GM12878 (cell line): ENCODE measurements around the gene SUCO. TPM values are rescaled to one million over a fixed set of nuclear protein-coding genes. Genes with fewer than 3 reads are reported as not detected.

Source experiments
- ATAC-seq: fragments of 200-7000 bp; cut with Tn5 transposase; 3 replicates; pipeline ENCODE4 v1.9.1; 2020; ENCODE audit warnings: mild to moderate bottlenecking, moderate library complexity
- BruUV-seq: library from RNA; stranded (reverse); fragments of 400-500 nt; replicated peaks from 2 replicates; lab custom pipeline; 2021; lab: Mats Ljungman, UMichigan
- CTCF ChIA-PET: fragments of 300-600 bp; sonication (Branson Sonifier 250); formaldehyde crosslinking; extraction: SDS; loops from one replicate; lab custom pipeline; 2021; ENCODE audit warnings: inconsistent platforms; lab: Yijun Ruan, JAX
- POLR2A ChIA-PET: fragments of 350-600 bp; formaldehyde crosslinking; extraction: SDS; loops from one replicate; lab custom pipeline; 2021; ENCODE audit warnings: inconsistent platforms; lab: Charles Lee
- RAD21 ChIA-PET: fragments of 300-600 bp; sonication (Branson Sonifier 250); formaldehyde crosslinking; loops from one replicate; lab custom pipeline; 2023; ENCODE audit warnings: antibody characterized with exemption; ENCODE audit not compliant: unreplicated experiment; lab: Charles Lee
- SMC1A ChIA-PET: fragments of 300-600 bp; sonication (Branson Sonifier 250); formaldehyde crosslinking; loops from one replicate; lab custom pipeline; 2023; ENCODE audit not compliant: unreplicated experiment, uncharacterized antibody; lab: Charles Lee
- DNase-seq: peaks from one replicate; pipeline ENCODE4 v3.0.0-alpha.2; 2011; ENCODE audit warnings: low read depth, low spot score
- FAIRE-seq: peaks from 3 replicates; lab custom pipeline; 2011; peaks lifted over from hg19 to GRCh38; lab: Jason Lieb, UNC
- H2AFZ ChIP-seq: 2 replicates; pipeline ENCODE4 v1.6.0; 2011; ENCODE audit warnings: low read depth, low read length, control low read depth; ENCODE audit not compliant: control insufficient read depth
- H3K27ac ChIP-seq: 2 replicates; pipeline ENCODE4 v1.5.1; 2011; ENCODE audit warnings: control low read depth; ENCODE audit not compliant: control insufficient read depth, insufficient read depth
- H3K27me3 ChIP-seq, 2 experiments: replicated peaks in 1 of 2; 2 replicates each; pipeline versions ENCODE4 v1.6.0 to v1.6.1; 2011; ENCODE audit warnings: low read length in 1 of 2; ENCODE audit not compliant: control insufficient read depth in 2 of 2, insufficient read depth in 2 of 2
- H3K36me3 ChIP-seq, 2 experiments: 2 replicates each; pipeline ENCODE4 v1.5.1; 2011; ENCODE audit warnings: low read length in 1 of 2; ENCODE audit not compliant: control insufficient read depth in 2 of 2, insufficient read depth in 2 of 2
- H3K4me1 ChIP-seq: 2 replicates; pipeline ENCODE4 v1.6.1; 2011; ENCODE audit warnings: mild to moderate bottlenecking, low read length, moderate library complexity, mixed read lengths; ENCODE audit not compliant: control insufficient read depth, insufficient read depth
- H3K4me2 ChIP-seq: 2 replicates; pipeline ENCODE4 v1.6.0; 2011; ENCODE audit warnings: control low read depth; ENCODE audit not compliant: control insufficient read depth, insufficient read depth
- H3K4me3 ChIP-seq: fragments of 200-600 bp; sonication (generic); 2 replicates; pipeline ENCODE4 v1.5.1; 2016
- H3K79me2 ChIP-seq: 2 replicates; pipeline ENCODE4 v1.6.0; 2011; ENCODE audit warnings: low read length; ENCODE audit not compliant: control insufficient read depth, insufficient read depth
- H3K9ac ChIP-seq: 2 replicates; pipeline ENCODE4 v1.8.0; 2011; ENCODE audit warnings: low read length, control low read depth, mixed read lengths; ENCODE audit not compliant: control insufficient read depth, insufficient read depth
- H3K9me3 ChIP-seq: replicated peaks from 3 replicates; pipeline ENCODE4 v1.5.1; 2011; ENCODE audit warnings: mild to moderate bottlenecking, low read length; ENCODE audit not compliant: control insufficient read depth, insufficient read depth
- H4K20me1 ChIP-seq: 2 replicates; pipeline ENCODE4 v1.6.0; 2011; ENCODE audit not compliant: control insufficient read depth, insufficient read depth
- BMI1 ChIP-seq: fragments of 450-650 bp; IDR thresholded peaks from 2 replicates; pipeline ENCODE4 v1.6.1; 2016; ENCODE audit warnings: mild to moderate bottlenecking, moderate library complexity, borderline replicate concordance
- E4F1 ChIP-seq: fragments of 450-650 bp; IDR thresholded peaks from 2 replicates; pipeline ENCODE4 v1.6.1; 2018; ENCODE audit warnings: borderline replicate concordance, mild to moderate bottlenecking; ENCODE audit not compliant: partially characterized antibody
- EZH2 ChIP-seq: IDR thresholded peaks from 2 replicates; pipeline ENCODE4 v1.6.1; 2012; ENCODE audit warnings: low read depth, mild to moderate bottlenecking, control low read depth, inconsistent platforms, low read length, borderline replicate concordance; ENCODE audit not compliant: control insufficient read depth
- JUNB ChIP-seq: IDR thresholded peaks from 2 replicates; pipeline ENCODE4 v1.6.1; 2016; ENCODE audit warnings: antibody characterized with exemption, mild to moderate bottlenecking
- PAX5 ChIP-seq: IDR thresholded peaks from 2 replicates; pipeline ENCODE4 v1.6.1; 2011; ENCODE audit warnings: low read depth, low read length, borderline replicate concordance
- PML ChIP-seq: IDR thresholded peaks from 2 replicates; pipeline ENCODE4 v1.6.1; 2012; ENCODE audit warnings: low read length, inconsistent platforms
- SMC3 ChIP-seq: IDR thresholded peaks from 2 replicates; pipeline ENCODE4 v1.6.1; 2011; ENCODE audit warnings: low read length, improper control_type of control experiment, borderline replicate concordance
- WGBS: methylation state at CpG from one replicate; pipeline ENCODE4 v1.1.6; 2016; ENCODE audit warnings: low lambda C conversion rate; ENCODE audit not compliant: insufficient replicate concordance, insufficient coverage; ENCODE audit errors: missing lambda C conversion rate; 5-methylcytosine and 5-hydroxymethylcytosine counted together
- in situ Hi-C: fragments of 300-500 bp; cut with MboI; formaldehyde crosslinking; loops from 9 replicates; pipeline ENCODE4 v1.14.3; 2018; ENCODE audit warnings: mixed read lengths
- intact Hi-C: fragments of 100-400 bp; cut with micrococcal nuclease; formaldehyde crosslinking; loops from one replicate; pipeline ENCODE4 v1.14.2; 2022; ENCODE audit not compliant: unreplicated experiment
- polyA plus RNA-seq, 11 experiments: library from polyadenylated mRNA; depleted of rRNA in 4 of 11; unstranded in 6 of 11; stranded (reverse) in 5 of 11; fragments of >200 nt; fragmentation: Nextera tagmentation in 4 of 11; fragmentation: Illumina TruSeq in 1 of 11; extraction: Ambion mirVana in 4 of 11; extraction: Trizol in 1 of 11; gene quantifications; 1 replicate in 1 of 11; 2 replicates in 10 of 11; pipeline versions ENCODE4 v1.2.1 to v1.2.3, GENCODE V29; 2011 to 2016; ENCODE audit warnings: inconsistent platforms in 2 of 11, missing spikeins in 2 of 11, low read depth in 1 of 11
- total RNA-seq, 4 experiments: library from RNA; depleted of rRNA in 3 of 4; stranded (reverse); fragments of >200 nt in 3 of 4; fragmentation: Illumina TruSeq in 1 of 4; extraction: Trizol in 1 of 4; gene quantifications; 2 replicates each; pipeline versions ENCODE4 v1.2.1 to v1.2.3, GENCODE V29; 2013 to 2021

SUCO gene
- total and polyA plus RNA-seq, 10 of the 15 experiments (the other 5 are each of a cell fraction or from before 2014, with no cell fraction given): 1.7 to 15.3 (median 8.4) TPM

- in situ Hi-C loops: no loop called here
- POLR2A ChIA-PET: interaction anchor here (0.6 kb wide), 2 partner anchors 77 to 1065 kb away, joined by 3 read pairs; no protein-coding TSS in a partner anchor
- Histone ChIP-seq H3K4me1 (no peaks in the 10 kb centered on the region), H3K27me3 (peaks cover 0 to 4% of the 10 kb centered on the region in 2 experiments; a peak in 2 of 4 replicates), H3K27ac (no peak overlapping the region), H3K79me2 (no peaks in the 10 kb centered on the region), H3K9ac (no peak overlapping the region), H3K4me3 (no peak overlapping the region), H4K20me1 (no peaks in the 10 kb centered on the region), H3K36me3 (no peaks in the 10 kb centered on the region), H2AFZ (no peak overlapping the region), H3K4me2 (no peak overlapping the region), H3K9me3 (no peaks in the 10 kb centered on the region)
- intact Hi-C loops: no loop called here
- FAIRE-seq (no peak), DNase-seq (no peak), ATAC-seq (no peak)
- 50% methylated on average over 2 of the region's 2 CpGs for whole genome bisulfite sequencing
- SMC1A ChIA-PET: no interaction called here
- no TSS peak for BruUV-seq
- CTCF ChIA-PET: no interaction called here
- RAD21 ChIA-PET: no interaction called here
- TF ChIP-seq JUNB (peak; percentile 50), PML (no peak), PAX5 (no peak), BMI1 (no peak)
These were observed 121.6 kb downstream of the SUCO start for GRCh38 chr1:172654535-172654934.

- FAIRE-seq: no peak
- H3K9ac ChIP-seq: no peak overlapping the region
- no peak overlapping the region for H3K27ac ChIP-seq
- ChIA-PET RAD21 (no interaction called here), POLR2A (no interaction called here), CTCF (no interaction called here), SMC1A (no interaction called here)
- no peaks in the 10 kb centered on the region for H3K9me3 ChIP-seq
- 35% methylated on average over 6 of the region's 6 CpGs for WGBS
- no TSS peak for BruUV-seq
- no peak overlapping the region for H3K4me3 ChIP-seq
- H3K36me3 ChIP-seq: no peaks in the 10 kb centered on the region
- intact Hi-C loops: no loop called here
- H3K27me3 ChIP-seq: no peaks in the 10 kb centered on the region; a peak in 1 of 4 replicates
- ATAC-seq: no peak
- DNase-seq: no peak
- H3K4me2 ChIP-seq: no peak overlapping the region
- no peaks in the 10 kb centered on the region for H3K4me1 ChIP-seq
- no peak overlapping the region for H2AFZ ChIP-seq
- no peaks in the 10 kb centered on the region for H3K79me2 ChIP-seq
- TF ChIP-seq EZH2: no peak
- TF ChIP-seq SMC3: no peak
- TF ChIP-seq E4F1: no peak
- in situ Hi-C loops: no loop called here
- no peaks in the 10 kb centered on the region for H4K20me1 ChIP-seq
These were observed 123.6 kb downstream of the SUCO start for GRCh38 chr1:172656576-172656975.
